Brain microvascular endothelial cell (primary cell): Measurements from ENCODE around the gene TRAPPC8.

Experiments used
- DNase-seq: peaks from one replicate; pipeline ENCODE4 v3.0.0-alpha.2; 2020
- H3K27ac ChIP-seq: fragments of 250-450 bp; sonication (Bioruptor Pico); 2 replicates; pipeline ENCODE4 v1.5.1; 2020; ENCODE audit warnings: mild to moderate bottlenecking, moderate library complexity
- H3K27me3 ChIP-seq: fragments of 250-450 bp; sonication (Bioruptor Pico); replicated peaks from 2 replicates; pipeline ENCODE4 v1.5.1; 2020; ENCODE audit warnings: mild to moderate bottlenecking
- H3K36me3 ChIP-seq: fragments of 250-450 bp; sonication (Bioruptor Pico); replicated peaks from 2 replicates; pipeline ENCODE4 v1.5.1; 2020; ENCODE audit warnings: mild to moderate bottlenecking
- H3K4me3 ChIP-seq: 2 replicates; pipeline ENCODE4 v1.5.1; 2011; ENCODE audit warnings: low read depth, mild to moderate bottlenecking, control low read depth, low read length, moderate library complexity
- in situ Hi-C: cut with HindIII; loops from 2 replicates; pipeline ENCODE4 v1.10.0; 2017; ENCODE audit warnings: low sequenced_read_pairs, low pct_ligation_motif_present
- TF ChIP-seq, protein P1 (sequence below): IDR thresholded peaks from 2 replicates; pipeline ENCODE4 v1.5.1; 2011; ENCODE audit warnings: low read depth, mild to moderate bottlenecking, moderate library complexity, low read length, control low read depth, inconsistent platforms; ENCODE audit errors: missing control alignments

TRAPPC8 gene

DNA sequence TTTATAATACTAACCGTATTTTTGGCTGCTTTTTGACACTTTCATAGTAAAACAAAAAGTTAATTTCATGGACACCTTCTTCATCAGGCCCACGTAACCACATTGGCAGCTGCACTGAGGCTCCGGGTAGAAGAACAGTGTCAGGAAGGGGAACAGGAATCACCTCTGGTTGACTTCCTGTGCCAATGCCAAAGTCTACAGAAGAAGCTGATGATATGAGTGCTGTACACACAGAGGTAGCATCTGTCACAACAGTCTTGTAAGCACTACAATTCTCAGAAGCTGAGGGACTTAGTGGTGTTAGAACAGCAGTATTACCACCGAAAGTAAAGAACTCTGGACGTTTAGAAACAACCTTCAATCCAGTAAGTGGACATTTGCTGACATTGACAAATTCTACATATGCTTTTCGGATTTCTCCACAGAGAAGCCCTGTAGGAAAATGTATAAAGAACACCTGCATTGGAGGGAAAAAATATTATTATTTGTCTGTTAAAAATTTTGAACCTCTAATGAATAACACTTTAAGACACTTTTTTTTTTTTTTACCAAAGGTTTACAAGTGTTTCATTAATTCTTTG, 85.3 kb downstream of the TRAPPC8 start:
- Histone ChIP-seq H3K36me3 (peaks cover 13% of the 10 kb centered on the region), H3K27me3 (no peaks in the 10 kb centered on the region), H3K27ac (no peak overlapping the region), H3K4me3 (no peak overlapping the region)
- in situ Hi-C loops = no loop called here
- TF ChIP-seq, protein P1, sequence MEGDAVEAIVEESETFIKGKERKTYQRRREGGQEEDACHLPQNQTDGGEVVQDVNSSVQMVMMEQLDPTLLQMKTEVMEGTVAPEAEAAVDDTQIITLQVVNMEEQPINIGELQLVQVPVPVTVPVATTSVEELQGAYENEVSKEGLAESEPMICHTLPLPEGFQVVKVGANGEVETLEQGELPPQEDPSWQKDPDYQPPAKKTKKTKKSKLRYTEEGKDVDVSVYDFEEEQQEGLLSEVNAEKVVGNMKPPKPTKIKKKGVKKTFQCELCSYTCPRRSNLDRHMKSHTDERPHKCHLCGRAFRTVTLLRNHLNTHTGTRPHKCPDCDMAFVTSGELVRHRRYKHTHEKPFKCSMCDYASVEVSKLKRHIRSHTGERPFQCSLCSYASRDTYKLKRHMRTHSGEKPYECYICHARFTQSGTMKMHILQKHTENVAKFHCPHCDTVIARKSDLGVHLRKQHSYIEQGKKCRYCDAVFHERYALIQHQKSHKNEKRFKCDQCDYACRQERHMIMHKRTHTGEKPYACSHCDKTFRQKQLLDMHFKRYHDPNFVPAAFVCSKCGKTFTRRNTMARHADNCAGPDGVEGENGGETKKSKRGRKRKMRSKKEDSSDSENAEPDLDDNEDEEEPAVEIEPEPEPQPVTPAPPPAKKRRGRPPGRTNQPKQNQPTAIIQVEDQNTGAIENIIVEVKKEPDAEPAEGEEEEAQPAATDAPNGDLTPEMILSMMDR = no peak
- no peak for DNase-seq

DNA sequence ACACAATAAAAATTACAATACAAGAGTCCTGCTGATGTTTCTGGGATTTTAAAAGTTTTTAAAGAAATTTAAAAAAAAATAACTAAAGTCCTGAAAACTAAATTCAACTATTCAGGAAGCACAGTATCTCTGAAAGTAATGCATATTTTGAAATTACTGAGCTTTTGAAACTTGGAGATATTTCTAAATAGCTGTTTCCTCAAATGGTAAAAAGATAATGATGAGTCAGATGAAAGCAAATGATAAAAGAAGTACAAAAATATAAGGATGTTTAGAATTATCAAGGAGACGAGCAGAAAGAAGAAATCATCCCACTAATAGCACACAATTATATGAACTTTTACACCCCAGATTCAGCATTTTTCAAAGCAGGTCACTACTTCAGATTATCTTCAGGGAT, 92.1 kb downstream of the TRAPPC8 start:
- no peak for DNase-seq
- in situ Hi-C loops = no loop called here
- H3K36me3 ChIP-seq = peaks cover 14% of the 10 kb centered on the region

DNA sequence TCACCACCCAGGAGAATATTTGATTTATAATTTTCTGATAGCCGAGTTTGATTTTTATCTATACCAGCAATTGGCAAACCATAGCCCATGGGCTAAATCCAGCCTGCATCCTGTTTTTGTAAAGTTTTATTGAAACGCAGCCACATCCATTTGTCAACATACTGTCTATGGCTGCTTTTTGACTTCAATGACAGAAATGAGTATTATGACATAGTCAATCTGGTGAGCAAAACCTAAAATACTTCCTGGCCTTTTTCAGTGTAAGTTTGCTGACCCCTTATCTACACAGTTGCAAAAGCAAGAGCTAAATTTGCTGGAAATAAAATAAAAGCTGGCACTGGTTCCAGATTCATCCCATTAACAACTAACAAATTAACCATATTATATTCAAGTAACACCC, 102.4 kb downstream of the TRAPPC8 start:
- in situ Hi-C loops = no loop called here
- H3K4me3 ChIP-seq = no peak overlapping the region
- H3K36me3 ChIP-seq = peaks cover 10% of the 10 kb centered on the region
- H3K27me3 ChIP-seq = no peaks in the 10 kb centered on the region
- TF ChIP-seq, protein P1 = no peak
- DNase-seq = no peak
- no peak overlapping the region for H3K27ac ChIP-seq

More for the DNA sequence above, 92.1 kb downstream of the TRAPPC8 start:
- no peak overlapping the region for H3K4me3 ChIP-seq
- no peaks in the 10 kb centered on the region for H3K27me3 ChIP-seq
- TF ChIP-seq, protein P1 = no peak
- no peak overlapping the region for H3K27ac ChIP-seq

DNA sequence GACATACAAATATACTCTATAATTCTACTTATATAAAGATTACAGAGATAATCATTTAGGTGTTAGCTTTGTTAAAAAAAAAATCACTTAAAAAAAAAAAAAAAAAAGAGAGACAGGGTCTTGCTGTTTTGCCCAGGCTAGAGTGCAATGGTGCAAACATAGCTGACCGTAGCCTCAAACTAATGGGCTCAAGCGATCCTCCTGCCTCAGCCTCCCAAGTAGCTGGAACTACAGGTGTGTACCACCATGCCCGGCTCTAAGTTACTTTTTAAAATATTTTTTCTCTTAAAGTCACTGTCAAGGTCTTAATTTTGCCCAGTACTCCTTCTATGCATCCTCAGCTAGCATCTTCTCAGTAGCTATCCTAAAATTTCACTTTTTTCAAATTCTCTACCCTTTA, 105.0 kb downstream of the TRAPPC8 start:
- Histone ChIP-seq H3K27ac (no peak overlapping the region), H3K36me3 (peaks cover 13% of the 10 kb centered on the region), H3K4me3 (no peak overlapping the region), H3K27me3 (no peaks in the 10 kb centered on the region)
- TF ChIP-seq, protein P1 = no peak
- in situ Hi-C loops = no loop called here
- no peak for DNase-seq

DNA sequence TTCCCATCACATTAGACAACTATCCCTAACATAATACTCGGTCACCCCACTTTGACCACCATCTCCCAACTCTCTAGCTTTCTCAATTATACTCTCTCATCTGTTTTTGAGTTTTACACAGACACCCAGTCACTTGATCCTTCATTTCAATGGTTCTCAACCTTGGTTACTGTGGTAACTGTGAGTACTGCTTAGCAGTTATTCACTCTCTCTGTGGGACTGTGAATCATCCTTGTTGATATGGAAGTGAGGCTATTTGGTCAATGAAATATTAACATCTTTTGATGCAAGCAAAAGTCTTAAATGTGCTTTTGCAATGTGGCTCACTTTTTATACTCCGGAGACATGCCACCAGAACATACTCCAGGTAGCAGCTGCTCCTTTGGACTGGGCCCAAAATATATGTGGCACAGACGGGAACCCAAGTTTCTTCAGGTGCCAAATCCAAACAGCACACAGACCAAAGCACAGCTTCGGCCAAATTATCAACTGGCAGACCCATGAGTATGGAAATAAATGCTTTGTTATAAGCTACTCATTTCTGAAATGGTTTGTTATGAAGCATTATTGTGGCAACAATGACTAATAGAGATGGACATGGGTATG, 107.3 kb downstream of the TRAPPC8 start:
- in situ Hi-C loops = no loop called here
- H3K4me3 ChIP-seq = no peak overlapping the region
- H3K27ac ChIP-seq = no peak overlapping the region
- H3K27me3 ChIP-seq = no peaks in the 10 kb centered on the region
- TF ChIP-seq, protein P1 = no peak
- peaks cover 13% of the 10 kb centered on the region for H3K36me3 ChIP-seq
- DNase-seq = peak; percentile 30

DNA sequence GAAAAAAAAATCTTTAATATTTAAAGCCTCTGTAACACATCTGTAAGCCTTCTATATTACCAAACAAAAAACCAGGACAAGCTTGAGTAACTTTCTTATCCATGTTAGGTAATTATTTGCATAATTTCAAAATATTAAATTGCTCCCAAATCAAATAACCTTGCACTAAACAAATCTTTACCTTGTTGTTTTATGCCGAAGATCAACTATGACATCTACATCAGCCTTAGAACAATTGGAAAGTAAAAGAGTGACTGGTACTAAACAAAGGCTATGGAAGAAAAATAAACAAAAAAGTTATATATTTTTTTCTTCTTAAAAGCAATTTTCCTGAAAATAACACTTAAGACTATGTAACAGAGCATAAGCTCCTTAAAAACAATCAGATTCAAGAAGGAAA, 111.0 kb downstream of the TRAPPC8 start:
- DNase-seq = no peak
- no peaks in the 10 kb centered on the region for H3K27me3 ChIP-seq
- no peak overlapping the region for H3K4me3 ChIP-seq
- no peak overlapping the region for H3K27ac ChIP-seq
- in situ Hi-C loops = no loop called here
- peaks cover 13% of the 10 kb centered on the region for H3K36me3 ChIP-seq
- TF ChIP-seq, protein P1 = no peak
